ENCODE results near the gene HSD17B13.

The HSD17B13 gene

DNA sequence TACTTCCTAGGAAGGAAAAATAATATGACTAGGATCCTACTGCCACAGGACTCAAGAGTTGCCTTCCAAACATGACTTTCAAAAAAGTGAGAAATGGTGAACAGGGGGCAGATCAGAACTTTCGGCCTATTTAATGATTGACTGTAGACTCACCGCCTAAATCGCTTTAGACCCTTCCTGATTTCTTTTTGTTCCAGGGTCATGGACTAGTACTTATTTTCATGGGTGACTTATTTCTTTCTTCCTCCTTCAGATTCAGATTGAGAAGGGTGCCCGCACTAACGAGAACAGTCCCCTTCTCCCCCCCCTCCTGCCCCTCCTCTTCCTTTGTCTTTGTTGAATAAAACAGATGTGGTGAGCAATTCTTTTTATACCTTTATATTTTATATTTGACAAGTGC is 54.3 kb downstream of the HSD17B13 start:
- no peak for DNase-seq (ENCODE audit: low read depth in 3 of 3, low spot score in 1 of 3)

- no peak for DNase-seq (ENCODE audit: low read depth in 3 of 3, low spot score in 1 of 3)
Measured at GRCh38 chr4:87266986-87267385, 55.7 kb downstream of the HSD17B13 start.

DNA sequence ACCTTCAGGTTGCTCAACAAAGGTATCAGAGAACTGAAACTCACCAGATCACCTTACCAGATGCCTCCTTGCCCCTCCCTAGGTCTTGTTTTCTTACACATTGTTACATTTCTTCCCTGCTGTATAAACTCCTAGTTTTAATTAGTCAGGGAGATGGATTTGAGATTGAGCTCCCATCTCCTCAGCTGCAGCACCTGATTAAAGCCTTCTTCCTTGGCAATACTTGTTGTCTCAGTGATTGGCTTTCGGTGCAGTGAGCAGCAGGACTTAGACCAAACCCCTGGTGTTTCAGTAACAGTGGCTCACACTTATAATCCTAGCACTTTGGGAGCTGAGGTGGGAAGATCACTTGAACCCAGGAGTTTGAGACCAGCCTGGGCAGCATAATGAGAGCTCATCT is 59.8 kb downstream of the HSD17B13 start:
- DNase-seq (ENCODE audit: low read depth in 3 of 3, low spot score in 1 of 3) = no peak

GRCh38 chr4:87260477-87260876 is 62.2 kb downstream of the HSD17B13 start:
- DNase-seq (ENCODE audit: low read depth in 3 of 3, low spot score in 1 of 3) = no peak

DNA sequence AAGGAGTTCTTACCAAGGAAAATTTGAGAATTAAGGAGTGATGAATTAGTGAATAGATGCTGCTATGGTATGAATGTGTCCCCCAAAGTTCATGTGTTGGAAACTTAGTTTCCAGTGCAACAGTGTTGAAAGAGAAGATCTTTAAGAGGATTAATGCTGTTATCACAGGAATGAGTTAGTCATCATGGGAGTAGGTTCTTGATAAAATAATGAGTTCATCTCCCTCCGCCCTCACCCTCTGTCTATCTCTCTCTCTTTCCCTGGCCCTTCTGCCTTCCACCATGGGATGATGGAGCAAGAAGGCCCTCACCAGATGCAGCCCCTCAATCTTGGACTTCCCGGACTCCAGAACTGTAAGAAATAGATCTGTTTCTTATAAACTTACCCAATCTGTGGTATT is 64.0 kb downstream of the HSD17B13 start:
- DNase-seq (ENCODE audit: low read depth in 3 of 3, low spot score in 1 of 3) = no peak

DNA sequence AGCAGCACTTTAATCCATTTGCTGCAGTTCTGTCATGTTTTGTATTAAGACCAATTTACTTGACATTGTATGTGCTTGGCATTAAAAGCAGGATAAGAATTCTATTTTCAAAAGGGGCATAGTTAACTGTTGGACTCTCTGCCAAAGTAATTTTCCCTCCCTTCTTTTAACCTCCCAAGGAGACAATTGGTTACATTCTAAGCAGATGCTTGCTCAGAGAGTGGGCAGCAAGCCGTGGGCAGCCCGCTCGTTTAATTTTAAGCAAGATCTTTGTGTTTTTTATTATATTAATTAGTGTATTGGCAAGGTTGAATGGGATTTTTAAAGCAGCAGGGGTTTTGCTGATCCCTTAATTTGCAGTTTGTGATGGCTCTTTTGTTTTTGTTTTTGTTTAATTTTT is 65.2 kb downstream of the HSD17B13 start:
- no peak for DNase-seq (ENCODE audit: low read depth in 3 of 3, low spot score in 1 of 3)

- no peak for DNase-seq (ENCODE audit: low read depth in 3 of 3, low spot score in 1 of 3)
Measured at GRCh38 chr4:87255755-87256154, 66.9 kb downstream of the HSD17B13 start.

Data from stimulated activated CD4-positive, alpha-beta T cell treated with anti-CD3 and anti-CD28 coated beads, TNF-alpha, amount 100 ng/mL, for 1 hour (primary cell).